Activated CD8-positive, alpha-beta memory T cell treated with anti-CD3 and anti-CD28 coated beads, Interleukin-2, amount 10 ng/mL, durations not matched to agents 7 days and 5 days (primary cell): Measurements from ENCODE around the gene PLTP. TPM values are rescaled to one million over a fixed set of nuclear protein-coding genes. Genes with fewer than 3 reads are reported as not detected.

Experiments
- ATAC-seq: fragments of 150-1000 bp; cut with Tn5 transposase; one replicate; pipeline ENCODE4 v1.10.0; 2021; ENCODE audit warnings: moderate library complexity
- CTCF ChIA-PET: fragments of 350-600 bp; sonication (Branson Sonifier 250); formaldehyde crosslinking; loops from one replicate; lab custom pipeline; 2021; ENCODE audit warnings: antibody characterized with exemption; lab: Charles Lee
- DNase-seq: peaks from one replicate; pipeline ENCODE4 v3.0.0-alpha.2; 2020
- H3K27ac Mint-ChIP-seq: one replicate; pipeline ENCODE4 v1.8.0; 2021; ENCODE audit warnings: mild to moderate bottlenecking, mixed read lengths
- H3K27me3 Mint-ChIP-seq: one replicate; pipeline ENCODE4 v1.8.0; 2021; ENCODE audit warnings: mixed read lengths
- H3K36me3 Mint-ChIP-seq: one replicate; pipeline ENCODE4 v1.8.0; 2021; ENCODE audit warnings: mild to moderate bottlenecking, mixed read lengths
- H3K4me1 Mint-ChIP-seq: one replicate; pipeline ENCODE4 v1.8.0; 2021; ENCODE audit warnings: mixed read lengths
- H3K4me3 Mint-ChIP-seq: one replicate; pipeline ENCODE4 v1.8.0; 2021; ENCODE audit warnings: mild to moderate bottlenecking, moderate library complexity, mixed read lengths
- H3K9me3 Mint-ChIP-seq: one replicate; pipeline ENCODE4 v1.8.0; 2022; ENCODE audit warnings: low read depth, mixed read lengths
- total RNA-seq, 2 experiments: library from RNA; stranded (reverse); gene quantifications; one replicate each; pipeline ENCODE4 v1.2.3, GENCODE V29; 2021

Gene PLTP
- total RNA-seq, 2 experiments from 2014 or later: 3.2 to 3.3 TPM

- no peaks in the 10 kb centered on the region for H3K9me3 Mint-ChIP-seq
- CTCF ChIA-PET: interaction anchor here (0.6 to 3.9 kb wide), 6 partner anchors 8 to 50 kb away, joined by 3 to 10 read pairs (median 3); no protein-coding TSS in a partner anchor
- H3K4me3 Mint-ChIP-seq: no peak overlapping the region
- H3K27me3 Mint-ChIP-seq: no peaks in the 10 kb centered on the region
- no peak for ATAC-seq
- DNase-seq: no peak
- no peak overlapping the region for H3K27ac Mint-ChIP-seq
- peaks cover 23% of the 10 kb centered on the region for H3K4me1 Mint-ChIP-seq
- H3K36me3 Mint-ChIP-seq: peaks cover 41% of the 10 kb centered on the region
These were observed 37.8 kb upstream of the PLTP start for GRCh38 chr20:45949542-45950329.

DNA sequence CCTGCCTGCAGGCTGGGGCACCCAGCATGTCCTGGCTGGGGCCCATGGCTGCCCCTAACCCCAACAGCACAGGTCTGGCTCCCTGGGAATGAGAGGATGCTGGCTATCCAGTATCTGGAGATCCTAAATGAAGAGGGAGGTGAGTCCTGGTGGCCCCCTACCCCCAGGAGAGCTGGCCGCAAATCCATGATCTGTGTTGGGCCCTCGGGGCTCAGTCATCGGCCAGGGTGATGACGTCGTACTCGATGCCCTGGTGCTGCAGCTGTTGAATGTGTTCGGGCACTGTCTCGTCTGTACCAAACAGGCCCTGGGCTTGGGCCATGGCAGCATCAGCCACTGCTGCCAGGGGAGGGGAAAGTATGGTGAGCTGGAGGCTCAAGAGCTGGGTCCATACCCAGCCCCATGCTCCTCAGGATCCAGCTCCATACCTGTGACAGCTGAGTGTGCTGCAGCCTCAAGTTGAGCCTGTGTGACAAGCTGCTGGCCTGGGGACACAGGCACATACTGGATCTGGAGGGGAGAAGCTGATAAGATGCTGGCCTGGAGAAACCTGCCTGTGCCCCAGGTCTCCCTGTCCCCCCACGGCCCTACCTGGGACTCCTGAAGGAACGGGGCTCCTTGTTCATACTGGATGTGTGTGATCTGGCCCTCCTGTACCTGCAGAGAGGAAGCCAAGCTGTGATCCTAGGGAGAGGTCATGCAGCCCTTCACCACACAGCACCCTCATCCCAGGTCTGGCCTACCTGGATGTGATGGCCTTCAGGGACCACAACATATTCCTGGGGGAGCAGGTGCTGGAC, 37.0 kb upstream of the PLTP start:
- DNase-seq: no peak
- H3K4me3 Mint-ChIP-seq: no peak overlapping the region
- no peak for ATAC-seq
- H3K9me3 Mint-ChIP-seq: no peaks in the 10 kb centered on the region
- H3K27me3 Mint-ChIP-seq: no peaks in the 10 kb centered on the region
- H3K36me3 Mint-ChIP-seq: peaks cover 48% of the 10 kb centered on the region
- CTCF ChIA-PET: interaction anchor here (0.6 to 3.9 kb wide), 7 partner anchors 9 to 149 kb away, joined by 3 to 10 read pairs (median 3); no protein-coding TSS in a partner anchor
- peaks cover 31% of the 10 kb centered on the region for H3K4me1 Mint-ChIP-seq
- peak overlapping the region; percentile 11 for H3K27ac Mint-ChIP-seq

DNA sequence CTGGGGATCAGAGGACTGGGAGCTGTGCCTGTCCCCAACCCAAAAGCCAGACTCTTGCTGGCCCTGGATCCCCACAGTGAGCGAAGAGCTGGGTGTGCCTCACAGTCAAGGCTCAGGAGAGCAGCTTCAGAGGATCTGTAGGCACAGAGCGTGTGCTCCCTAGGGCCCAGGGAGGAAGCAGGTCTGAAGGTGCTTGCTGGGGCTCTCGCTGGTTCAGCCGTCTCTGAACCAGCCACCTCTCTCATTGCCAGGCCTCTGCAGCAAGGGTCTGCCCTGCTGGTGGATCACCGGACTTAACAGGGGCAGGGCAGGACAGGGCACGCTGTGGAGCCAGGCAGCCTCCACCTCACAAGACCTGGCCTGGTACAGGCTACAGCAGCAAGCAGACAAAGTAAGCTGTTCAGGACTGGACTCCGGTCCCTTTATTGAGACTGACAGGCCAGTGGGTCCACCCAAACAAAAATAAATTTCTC, 36.3 kb upstream of the PLTP start:
- H3K4me3 Mint-ChIP-seq: no peak overlapping the region
- peak overlapping the region; percentile 11 for H3K27ac Mint-ChIP-seq
- peaks cover 50% of the 10 kb centered on the region for H3K36me3 Mint-ChIP-seq
- CTCF ChIA-PET: interaction anchor here (1.1 to 3.9 kb wide), 3 partner anchors 10 to 148 kb away, joined by 3 to 10 read pairs (median 3); no protein-coding TSS in a partner anchor
- ATAC-seq (no peak), DNase-seq (no peak)
- H3K4me1 Mint-ChIP-seq: peaks cover 38% of the 10 kb centered on the region
- no peaks in the 10 kb centered on the region for H3K27me3 Mint-ChIP-seq
- H3K9me3 Mint-ChIP-seq: no peaks in the 10 kb centered on the region

DNA sequence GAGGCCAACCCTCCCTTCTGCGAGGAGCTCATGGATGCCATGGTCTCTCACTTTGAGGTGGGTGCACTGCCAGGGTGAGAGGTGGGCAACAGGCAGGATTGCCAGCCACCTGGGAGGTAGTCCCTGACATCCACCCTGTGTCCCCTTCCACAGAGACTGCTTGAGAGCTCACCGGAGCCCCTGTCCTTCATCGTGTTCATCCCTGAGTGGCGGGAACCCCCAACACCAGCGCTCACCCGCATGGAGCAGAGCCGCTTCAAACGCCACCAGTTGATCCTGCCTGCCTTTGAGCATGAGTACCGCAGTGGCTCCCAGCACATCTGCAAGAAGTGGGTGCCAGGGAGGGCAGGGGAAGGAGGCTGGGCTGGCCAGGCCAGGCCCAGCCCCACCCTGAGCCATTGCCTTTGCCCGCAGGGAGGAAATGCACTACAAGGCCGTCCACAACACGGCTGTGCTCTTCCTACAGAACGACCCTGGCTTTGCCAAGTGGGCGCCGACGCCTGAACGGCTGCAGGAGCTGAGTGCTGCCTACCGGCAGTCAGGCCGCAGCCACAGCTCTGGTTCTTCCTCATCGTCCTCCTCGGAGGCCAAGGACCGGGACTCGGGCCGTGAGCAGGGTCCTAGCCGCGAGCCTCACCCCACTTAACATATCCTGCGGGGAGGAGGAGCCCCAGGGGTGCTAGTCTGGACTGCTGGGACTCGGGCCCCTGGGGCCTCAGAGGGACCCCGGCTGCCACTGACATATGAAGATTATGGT, 35.3 kb upstream of the PLTP start:
- H3K27me3 Mint-ChIP-seq: no peaks in the 10 kb centered on the region
- no peak overlapping the region for H3K4me3 Mint-ChIP-seq
- CTCF ChIA-PET: interaction anchor here (0.6 to 3.9 kb wide), 6 partner anchors 13 to 148 kb away, joined by 3 to 10 read pairs (median 4); partner anchors contain the start of gene PCIF1
- peaks cover 38% of the 10 kb centered on the region for H3K4me1 Mint-ChIP-seq
- no peaks in the 10 kb centered on the region for H3K9me3 Mint-ChIP-seq
- peak overlapping the region; percentile 83 for H3K27ac Mint-ChIP-seq
- H3K36me3 Mint-ChIP-seq: peaks cover 55% of the 10 kb centered on the region
- DNase-seq (no peak), ATAC-seq (no peak)

DNA sequence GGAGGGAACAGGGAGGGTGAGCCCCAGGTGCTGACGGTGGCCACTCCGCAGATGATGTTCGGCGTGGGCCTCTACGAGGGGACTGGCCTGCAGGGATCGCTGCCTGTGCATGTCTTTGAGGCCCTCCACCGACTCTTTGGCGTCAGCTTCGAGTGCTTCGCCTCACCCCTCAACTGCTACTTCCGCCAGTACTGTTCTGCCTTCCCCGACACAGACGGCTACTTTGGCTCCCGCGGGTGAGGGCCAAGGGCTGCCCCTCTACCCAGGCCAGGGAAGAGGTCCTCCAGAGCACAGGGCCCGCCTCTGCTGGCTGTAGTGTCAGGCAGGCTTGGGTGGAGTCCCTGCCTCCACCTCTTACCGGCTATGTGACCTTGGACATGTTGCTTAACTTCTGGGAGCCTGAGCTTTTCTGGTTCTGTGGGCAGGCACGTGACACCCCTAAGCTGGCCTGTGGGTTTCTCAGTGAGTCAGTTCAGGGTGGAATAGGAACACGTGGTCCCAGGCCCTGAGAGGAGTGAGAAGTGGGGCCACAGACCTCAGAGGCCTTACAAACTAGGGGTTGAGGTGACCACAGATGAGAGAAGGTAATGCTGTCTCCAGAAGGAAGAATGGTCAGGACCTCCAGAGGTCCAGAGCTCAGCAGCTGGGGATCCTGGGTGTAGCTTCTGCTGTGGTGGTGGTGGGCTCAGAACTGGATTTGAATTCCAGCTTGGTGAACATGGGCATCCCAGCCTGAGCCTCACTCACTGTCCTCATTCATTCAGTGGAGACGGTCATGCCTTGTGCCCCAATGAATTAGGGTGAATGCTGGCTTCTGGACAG, 34.4 kb upstream of the PLTP start:
- H3K4me3 Mint-ChIP-seq: no peak overlapping the region
- DNase-seq (peak; percentile 85), ATAC-seq (peak; percentile 69)
- H3K27ac Mint-ChIP-seq: peak overlapping the region; percentile 83
- CTCF ChIA-PET: interaction anchor here (0.7 to 3.9 kb wide), 7 partner anchors 9 to 147 kb away, joined by 3 to 10 read pairs (median 4); partner anchors contain the start of gene PCIF1
- H3K9me3 Mint-ChIP-seq: no peaks in the 10 kb centered on the region
- H3K36me3 Mint-ChIP-seq: peaks cover 46% of the 10 kb centered on the region
- peaks cover 38% of the 10 kb centered on the region for H3K4me1 Mint-ChIP-seq
- no peaks in the 10 kb centered on the region for H3K27me3 Mint-ChIP-seq

- H3K4me1 Mint-ChIP-seq: peaks cover 38% of the 10 kb centered on the region
- H3K27ac Mint-ChIP-seq: peak overlapping the region; percentile 83
- no peak overlapping the region for H3K4me3 Mint-ChIP-seq
- CTCF ChIA-PET: interaction anchor here (0.7 to 3.1 kb wide), 6 partner anchors 8 to 147 kb away, joined by 3 to 16 read pairs (median 4); partner anchors contain the start of genes PCIF1 and ZNF335
- ATAC-seq (peak; percentile 5), DNase-seq (no peak)
- no peaks in the 10 kb centered on the region for H3K27me3 Mint-ChIP-seq
- H3K36me3 Mint-ChIP-seq: peaks cover 45% of the 10 kb centered on the region
- no peaks in the 10 kb centered on the region for H3K9me3 Mint-ChIP-seq
These were observed 33.8 kb upstream of the PLTP start for GRCh38 chr20:45945678-45946148.

DNA sequence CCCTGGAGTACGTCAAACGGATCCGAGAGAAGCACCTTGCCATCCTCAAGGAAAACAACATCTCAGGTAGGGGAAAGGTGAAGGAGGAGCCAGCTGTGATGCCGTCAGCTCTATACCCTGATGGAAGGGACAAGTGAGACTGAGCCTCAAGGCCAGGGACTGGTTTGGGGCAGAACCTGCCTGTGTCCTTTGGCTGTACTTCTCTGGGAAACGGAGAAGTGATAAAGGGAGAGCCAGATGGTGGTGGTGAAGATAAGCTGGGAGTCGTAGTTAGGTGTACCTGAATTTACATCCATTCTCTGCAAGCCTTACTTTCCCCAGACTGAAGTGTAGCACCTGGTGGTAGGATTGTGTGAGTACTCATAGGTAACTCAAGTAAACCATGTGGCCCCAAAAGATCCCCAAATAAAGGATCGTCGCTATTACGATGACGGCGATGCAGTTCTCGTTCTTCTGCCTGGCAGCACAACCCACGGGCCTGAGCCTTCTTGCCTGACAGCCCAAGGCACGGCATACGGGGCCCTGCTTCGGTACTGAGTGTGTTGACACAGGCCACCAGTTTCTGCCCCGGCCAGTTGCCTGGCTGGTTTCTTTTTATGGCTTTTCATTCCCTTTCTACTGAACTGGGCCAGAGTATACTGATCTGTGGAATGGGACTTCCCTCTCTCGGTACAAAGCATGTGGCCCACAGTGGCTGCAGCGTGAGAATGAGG, 33.2 kb upstream of the PLTP start:
- no peaks in the 10 kb centered on the region for H3K27me3 Mint-ChIP-seq
- DNase-seq: no peak
- no peaks in the 10 kb centered on the region for H3K9me3 Mint-ChIP-seq
- H3K27ac Mint-ChIP-seq: peak overlapping the region; percentile 83
- ATAC-seq: no peak
- H3K36me3 Mint-ChIP-seq: peaks cover 45% of the 10 kb centered on the region
- H3K4me1 Mint-ChIP-seq: peaks cover 38% of the 10 kb centered on the region
- no peak overlapping the region for H3K4me3 Mint-ChIP-seq
- CTCF ChIA-PET: interaction anchor here (1.0 to 3.1 kb wide), 5 partner anchors 8 to 146 kb away, joined by 3 to 16 read pairs (median 7); partner anchors contain the start of genes PCIF1 and ZNF335

DNA sequence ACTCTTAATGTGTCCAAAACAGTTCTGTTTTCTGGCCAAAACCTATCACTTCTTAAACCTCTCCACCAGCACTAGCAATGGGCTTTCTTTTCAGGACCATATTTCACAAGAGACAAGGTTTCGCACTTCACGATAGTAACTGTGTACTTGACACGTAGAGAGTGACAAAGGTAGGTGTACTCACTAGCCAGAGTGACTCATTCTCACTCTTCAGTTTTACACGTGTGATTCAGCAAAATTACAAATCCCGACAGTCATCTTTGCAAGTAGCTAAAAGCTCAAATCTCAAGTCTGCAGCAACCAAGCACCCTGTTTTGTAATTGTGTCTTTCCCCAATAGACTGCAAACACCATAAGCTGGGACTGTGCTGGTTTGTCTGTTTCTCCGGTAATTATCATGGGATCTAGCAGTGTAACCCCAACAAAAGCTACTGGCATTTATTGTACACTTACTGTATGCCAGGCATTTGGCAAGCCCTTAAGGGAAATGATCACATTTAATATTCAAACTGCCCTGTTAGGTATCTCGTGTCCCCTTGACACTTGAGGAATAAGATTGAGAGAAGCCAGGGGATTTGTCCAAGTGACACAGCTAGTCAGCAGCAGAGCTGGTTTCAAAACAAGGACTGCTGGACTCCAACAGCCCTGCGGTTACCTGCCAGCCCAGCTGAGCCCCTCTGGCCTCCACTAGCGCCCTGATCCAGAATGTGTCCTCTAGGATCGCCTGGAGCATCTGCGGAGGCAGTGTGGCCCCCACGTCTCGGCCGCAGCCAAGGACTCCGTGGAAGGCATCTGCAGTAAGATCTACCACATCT, 32.4 kb upstream of the PLTP start:
- H3K4me3 Mint-ChIP-seq: no peak overlapping the region
- H3K27ac Mint-ChIP-seq: peak overlapping the region; percentile 83
- H3K9me3 Mint-ChIP-seq: no peaks in the 10 kb centered on the region
- no peaks in the 10 kb centered on the region for H3K27me3 Mint-ChIP-seq
- CTCF ChIA-PET: interaction anchor here (1.0 to 3.1 kb wide), 5 partner anchors 9 to 70 kb away, joined by 3 to 16 read pairs (median 4); partner anchors contain the start of genes PCIF1 and ZNF335
- peaks cover 41% of the 10 kb centered on the region for H3K4me1 Mint-ChIP-seq
- DNase-seq (no peak), ATAC-seq (peak; percentile 28)
- H3K36me3 Mint-ChIP-seq: peaks cover 47% of the 10 kb centered on the region

- Mint-ChIP-seq H3K9me3 (no peaks in the 10 kb centered on the region), H3K27me3 (no peaks in the 10 kb centered on the region), H3K36me3 (peaks cover 43% of the 10 kb centered on the region), H3K4me3 (no peak overlapping the region), H3K27ac (peak overlapping the region; percentile 77), H3K4me1 (peaks cover 41% of the 10 kb centered on the region)
- CTCF ChIA-PET: interaction anchor here (1.2 to 3.1 kb wide), 5 partner anchors 10 to 144 kb away, joined by 3 to 16 read pairs (median 3); partner anchors contain the start of genes PCIF1 and ZNF335
- ATAC-seq (no peak), DNase-seq (no peak)
These were observed 31.7 kb upstream of the PLTP start for GRCh38 chr20:45943613-45944012.

GRCh38 chr20:45940469-45940868, 28.5 kb upstream of the PLTP start:
- no peak for DNase-seq
- H3K27ac Mint-ChIP-seq: no peak overlapping the region
- H3K9me3 Mint-ChIP-seq: no peaks in the 10 kb centered on the region
- CTCF ChIA-PET: interaction anchor here (9.2 kb wide), 1 partner anchor 27 kb away, joined by 114 read pairs; the partner anchor contains the start of gene ZNF335
- no peaks in the 10 kb centered on the region for H3K27me3 Mint-ChIP-seq
- no peak for ATAC-seq
- H3K36me3 Mint-ChIP-seq: peaks cover 44% of the 10 kb centered on the region
- H3K4me1 Mint-ChIP-seq: peaks cover 46% of the 10 kb centered on the region
- H3K4me3 Mint-ChIP-seq: no peak overlapping the region
